GM10266 (cell line): ENCODE results near the gene DYNC1H1.

Experiments
- DNase-seq: peaks from one replicate; pipeline ENCODE4 v3.0.0; 2012; ENCODE audit errors: extremely low spot score
- TF ChIP-seq, protein P1 (sequence below): IDR thresholded peaks from 2 replicates; pipeline ENCODE4 v1.5.1; 2012; ENCODE audit warnings: mild to moderate bottlenecking, low read depth; ENCODE audit not compliant: control insufficient read depth, insufficient read depth; ENCODE audit errors: missing control alignments

The DYNC1H1 gene

DNA sequence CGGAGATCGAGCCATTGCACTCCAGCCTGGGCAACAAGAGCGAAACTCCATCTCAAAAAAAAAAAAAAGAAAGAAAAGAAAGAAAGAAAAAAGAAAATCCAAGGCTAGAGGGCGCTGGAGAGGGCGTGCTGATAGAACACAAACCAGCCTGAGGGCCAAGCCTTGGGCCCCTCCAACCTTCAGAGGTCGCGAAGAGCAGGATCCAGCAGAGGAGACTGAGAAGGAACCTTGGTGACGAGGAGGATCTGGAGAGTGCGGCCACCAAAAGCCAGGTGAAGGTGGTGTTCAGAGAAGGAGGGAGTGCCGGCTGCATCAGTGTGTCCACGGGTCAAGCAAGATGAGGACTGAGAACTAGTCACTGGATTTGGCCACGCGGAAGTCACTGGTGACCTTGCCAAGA, 4.1 kb upstream of the DYNC1H1 start:
- TF ChIP-seq, protein P1, sequence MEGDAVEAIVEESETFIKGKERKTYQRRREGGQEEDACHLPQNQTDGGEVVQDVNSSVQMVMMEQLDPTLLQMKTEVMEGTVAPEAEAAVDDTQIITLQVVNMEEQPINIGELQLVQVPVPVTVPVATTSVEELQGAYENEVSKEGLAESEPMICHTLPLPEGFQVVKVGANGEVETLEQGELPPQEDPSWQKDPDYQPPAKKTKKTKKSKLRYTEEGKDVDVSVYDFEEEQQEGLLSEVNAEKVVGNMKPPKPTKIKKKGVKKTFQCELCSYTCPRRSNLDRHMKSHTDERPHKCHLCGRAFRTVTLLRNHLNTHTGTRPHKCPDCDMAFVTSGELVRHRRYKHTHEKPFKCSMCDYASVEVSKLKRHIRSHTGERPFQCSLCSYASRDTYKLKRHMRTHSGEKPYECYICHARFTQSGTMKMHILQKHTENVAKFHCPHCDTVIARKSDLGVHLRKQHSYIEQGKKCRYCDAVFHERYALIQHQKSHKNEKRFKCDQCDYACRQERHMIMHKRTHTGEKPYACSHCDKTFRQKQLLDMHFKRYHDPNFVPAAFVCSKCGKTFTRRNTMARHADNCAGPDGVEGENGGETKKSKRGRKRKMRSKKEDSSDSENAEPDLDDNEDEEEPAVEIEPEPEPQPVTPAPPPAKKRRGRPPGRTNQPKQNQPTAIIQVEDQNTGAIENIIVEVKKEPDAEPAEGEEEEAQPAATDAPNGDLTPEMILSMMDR = peak; percentile 25
- DNase-seq = peak; percentile 42

DNA sequence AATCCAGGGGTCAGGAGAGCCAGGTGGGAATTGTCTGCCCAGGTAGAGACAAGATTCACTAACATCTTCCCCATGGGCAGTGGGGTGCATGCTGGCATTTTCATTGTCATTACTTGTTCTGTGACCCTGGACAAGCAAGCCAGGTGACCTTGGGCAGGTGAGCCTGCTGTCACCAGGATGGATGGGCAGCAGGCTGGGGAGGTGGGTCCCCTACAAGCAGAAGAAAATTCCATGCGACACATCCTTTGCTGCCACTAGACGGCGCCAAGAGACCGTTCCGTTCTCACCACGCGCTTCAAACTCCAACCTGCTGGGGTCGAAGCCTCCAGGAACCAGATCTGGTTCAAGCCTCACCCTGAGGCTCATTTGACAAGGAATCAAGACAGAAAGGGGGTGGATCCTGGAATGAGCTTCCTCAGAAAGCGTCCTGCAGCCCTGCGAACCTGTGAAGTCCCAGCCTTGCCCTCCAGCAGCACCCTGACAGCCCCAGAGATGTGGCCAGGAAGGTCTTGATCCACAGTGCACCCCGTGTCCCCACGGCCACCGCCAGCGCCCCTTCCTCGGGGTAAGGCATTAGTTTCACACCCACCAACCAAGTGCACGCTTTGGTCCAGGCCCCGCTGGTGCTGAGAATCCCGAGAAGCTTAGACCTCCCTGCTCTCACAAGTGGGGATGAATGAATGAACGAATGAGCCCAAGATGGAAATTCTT, 3.2 kb upstream of the DYNC1H1 start:
- TF ChIP-seq, protein P1 = peak; percentile 95
- DNase-seq = peak; percentile 83

DNA sequence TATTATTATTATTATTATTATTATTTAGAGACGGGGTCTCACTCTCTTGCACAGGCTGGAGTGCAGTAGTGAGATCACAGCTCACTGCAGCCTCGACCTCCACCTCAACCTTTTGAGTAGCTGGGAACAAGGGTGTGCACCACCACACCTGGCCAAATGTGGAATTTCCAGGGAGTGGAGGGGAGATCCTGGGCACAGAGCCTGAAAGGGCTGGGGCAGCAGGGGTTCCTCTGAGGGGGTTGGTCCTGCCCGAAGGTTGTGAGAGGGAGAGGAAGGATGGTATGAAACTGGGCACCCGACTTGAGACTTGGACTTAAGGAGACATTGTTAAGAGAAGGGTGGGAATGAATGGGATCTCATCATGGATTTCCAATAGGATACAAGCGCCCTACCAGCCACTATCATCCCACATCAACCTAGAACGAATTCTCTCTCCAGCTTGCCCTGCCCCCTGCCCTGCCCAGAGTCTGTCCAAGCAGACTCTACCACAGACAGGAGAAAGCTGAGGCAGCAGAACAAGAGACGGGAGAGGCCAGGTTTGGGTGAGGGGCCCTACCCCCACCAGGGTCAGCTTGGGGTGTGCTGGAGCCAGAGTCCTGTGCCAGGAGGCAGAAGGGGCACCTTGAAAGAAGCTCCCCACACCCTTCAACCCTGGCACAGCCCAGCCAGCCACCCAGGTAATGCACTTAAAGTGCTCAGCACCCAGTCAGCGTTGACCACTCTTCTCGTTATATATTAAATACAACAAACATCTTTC, 2.4 kb upstream of the DYNC1H1 start:
- no peak for DNase-seq
- TF ChIP-seq, protein P1 = no peak

DNA sequence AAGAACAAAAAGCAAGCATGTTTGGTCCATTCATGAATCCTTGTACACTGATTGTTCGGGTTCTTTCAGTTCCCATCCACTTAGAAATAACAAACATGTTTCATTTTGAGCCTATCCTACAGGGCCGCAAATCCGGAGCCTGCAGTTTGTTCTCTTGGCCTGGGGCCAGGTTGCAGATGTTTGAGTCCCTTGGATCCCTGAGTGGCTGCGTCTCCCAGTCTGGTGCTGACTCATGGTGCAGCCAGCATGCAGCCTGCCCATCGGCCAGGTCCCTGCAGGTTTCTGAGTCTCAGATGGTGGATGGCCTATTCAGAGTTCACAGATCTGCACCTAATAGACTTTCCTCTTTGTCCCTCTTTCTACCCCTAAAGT, 1.9 kb upstream of the DYNC1H1 start:
- no peak for DNase-seq
- TF ChIP-seq, protein P1 = no peak

DNA sequence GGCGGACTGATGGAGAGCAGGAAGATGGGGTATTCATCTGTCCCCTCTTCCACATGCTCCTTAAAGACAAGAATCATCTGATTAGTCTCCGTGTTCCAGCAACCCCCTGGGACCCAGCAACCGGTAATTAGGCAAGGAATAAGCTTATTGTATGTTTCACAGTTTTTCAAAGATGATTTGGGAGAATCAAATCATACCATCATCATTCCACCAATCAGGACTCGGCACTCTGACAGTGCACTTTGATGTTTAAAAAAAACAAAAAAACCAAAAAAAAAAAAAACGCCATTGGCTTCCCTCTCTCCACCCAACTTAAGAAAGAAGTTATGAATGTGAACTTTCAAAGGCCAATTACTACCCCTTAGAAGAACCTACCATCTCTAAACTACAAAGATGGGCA, 1.3 kb upstream of the DYNC1H1 start:
- TF ChIP-seq, protein P1 = no peak
- no peak for DNase-seq

DNA sequence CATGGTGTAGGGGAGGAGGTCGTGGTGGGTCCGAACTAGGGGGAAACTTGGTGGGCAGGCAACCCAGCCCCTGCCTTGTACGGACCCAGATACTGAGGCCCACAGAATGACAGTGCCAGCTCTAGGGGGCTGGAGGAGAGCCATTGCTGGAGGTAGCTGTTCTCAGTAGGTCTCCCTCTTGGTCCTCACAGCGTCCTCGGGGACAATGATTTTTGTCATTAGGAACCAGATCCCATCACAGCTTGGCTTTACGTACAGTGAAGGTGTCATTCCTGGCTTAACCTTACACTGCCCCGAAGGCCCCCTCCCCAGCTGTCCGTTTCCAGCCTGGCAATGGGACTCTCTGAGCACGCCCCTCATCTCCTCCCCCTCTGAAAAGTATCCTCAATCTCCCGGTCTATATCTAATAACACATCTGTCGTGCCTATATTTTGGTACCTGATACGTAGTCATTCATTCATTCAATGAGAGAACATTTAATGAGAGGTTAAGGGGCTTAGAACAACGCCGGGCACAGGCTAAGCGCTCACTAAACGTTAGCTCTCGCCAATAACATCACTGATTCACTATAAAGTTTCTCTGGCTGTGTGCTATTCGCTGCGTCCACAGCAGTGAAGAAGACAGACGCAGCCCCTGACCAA, 597 bp upstream of the DYNC1H1 start:
- DNase-seq = no peak
- TF ChIP-seq, protein P1 = no peak

DNA sequence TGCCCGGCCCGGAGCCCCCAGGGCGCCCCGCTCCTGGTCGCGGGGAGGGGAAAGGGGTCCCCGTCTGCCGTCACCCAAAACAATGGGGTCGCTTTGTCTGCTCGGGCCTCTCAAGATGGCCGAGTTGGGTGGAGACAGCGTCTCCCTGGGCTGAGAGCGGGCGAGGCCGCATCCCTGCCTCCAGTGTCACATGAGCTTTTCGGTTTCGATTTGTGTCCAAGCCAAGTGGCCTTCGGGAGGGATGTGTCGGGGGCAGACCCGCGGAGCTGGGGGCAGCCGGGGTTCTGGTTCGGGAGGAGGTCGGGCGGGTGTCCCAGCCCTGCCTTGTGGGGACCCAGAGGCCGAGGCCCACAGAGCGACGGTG, 790 bp downstream of the DYNC1H1 start:
- DNase-seq = peak; percentile 82
- TF ChIP-seq, protein P1 = no peak
